ENCODE measurements around the gene USP40.

Gene USP40

DNA sequence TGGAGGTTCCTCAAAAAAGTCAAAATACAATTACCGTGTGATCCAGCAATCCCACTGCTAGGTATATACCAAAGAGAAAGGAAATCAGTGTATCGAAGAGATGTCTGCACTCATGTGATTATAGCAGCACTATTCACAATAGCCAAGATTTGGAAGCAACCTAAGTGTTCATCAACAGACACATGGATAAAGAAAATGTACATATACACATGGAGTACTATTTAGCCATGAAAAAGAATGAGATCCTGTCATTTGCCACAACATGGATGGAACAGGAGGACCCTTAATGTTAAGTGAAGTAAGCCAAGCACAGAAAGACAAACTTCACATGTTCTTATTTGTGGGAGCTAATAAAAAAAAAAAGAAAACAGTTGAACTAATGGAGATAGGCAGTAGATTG, 133.6 kb downstream of the USP40 start:
- DNase-seq (ENCODE audit: low read depth in 2 of 3, low spot score in 2 of 3), result no peak

DNA sequence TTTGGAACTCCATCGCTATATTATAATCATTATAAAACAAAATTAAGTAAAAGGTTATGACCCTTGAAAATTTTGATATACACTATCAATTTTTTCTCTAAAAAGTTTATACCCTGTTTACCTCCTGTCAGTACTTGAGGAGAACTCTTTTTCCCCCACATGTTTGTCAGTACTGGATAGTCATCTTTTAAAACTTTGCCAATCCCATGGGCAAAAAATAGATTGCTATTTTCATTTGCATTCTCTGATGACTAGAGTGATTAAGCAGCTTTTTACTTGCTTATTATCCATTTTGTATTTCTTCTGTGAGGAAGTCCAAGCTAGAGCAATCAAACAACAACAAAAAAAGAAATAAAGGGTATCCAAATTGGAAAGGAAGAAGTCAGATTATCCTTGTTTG, 135.9 kb downstream of the USP40 start:
- DNase-seq (ENCODE audit: low read depth in 2 of 3, low spot score in 2 of 3), result no peak

DNA sequence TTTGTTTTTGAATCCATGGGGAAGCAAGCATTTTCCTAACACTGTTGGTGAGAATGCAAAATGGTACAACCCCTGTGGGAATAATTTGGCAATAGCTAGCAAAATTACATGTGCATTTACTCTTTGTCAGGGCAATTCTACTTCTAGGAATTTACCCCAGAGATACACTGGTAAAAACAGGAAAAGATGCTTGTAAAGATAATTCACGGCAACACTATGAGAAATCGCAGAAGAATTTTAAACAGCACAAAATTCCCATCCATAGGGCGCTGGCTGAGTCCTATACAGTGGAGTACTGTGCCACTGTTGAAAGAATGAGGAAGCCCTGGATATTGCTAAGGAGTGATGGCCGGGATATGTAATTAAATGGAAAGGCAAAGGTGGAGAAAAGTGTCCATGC, 136.5 kb downstream of the USP40 start:
- DNase-seq (ENCODE audit: low read depth in 2 of 3, low spot score in 2 of 3), result no peak

DNA sequence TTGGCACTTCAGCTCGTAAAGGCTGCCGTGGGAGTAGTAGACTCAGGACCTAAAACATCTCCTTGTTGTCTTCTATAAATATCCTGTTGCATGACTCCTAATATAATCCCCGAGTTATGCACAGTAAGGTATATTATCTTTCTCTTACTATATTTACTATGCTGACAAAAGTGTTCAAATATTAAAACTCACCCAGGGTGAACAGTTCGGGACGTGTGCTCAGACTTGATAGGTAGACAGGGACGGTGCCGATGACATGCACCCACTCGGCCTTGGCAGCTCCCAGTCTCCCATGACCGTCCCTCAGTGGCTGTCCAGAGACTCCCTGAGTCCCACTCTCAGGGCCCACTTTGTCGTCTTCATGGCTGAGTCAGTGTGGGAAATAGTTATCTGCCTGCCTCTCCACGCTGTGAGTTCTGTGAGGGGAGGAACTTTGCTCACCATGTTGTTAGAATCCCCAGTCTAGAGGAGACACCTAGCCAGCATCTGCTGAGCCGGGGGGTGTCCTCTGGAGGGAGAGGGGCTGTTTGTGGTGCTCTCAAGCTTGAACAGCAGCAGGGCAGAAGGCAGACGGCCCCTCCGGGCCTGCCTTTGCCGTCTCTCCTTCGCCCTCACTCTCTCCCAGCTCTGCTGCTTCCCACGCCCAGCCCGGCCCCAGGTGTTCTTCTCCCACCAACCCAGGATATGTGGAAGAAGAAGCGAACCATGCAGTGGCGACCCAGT, 137.2 kb downstream of the USP40 start:
- DNase-seq (ENCODE audit: low read depth in 2 of 3, low spot score in 2 of 3), result no peak

DNA sequence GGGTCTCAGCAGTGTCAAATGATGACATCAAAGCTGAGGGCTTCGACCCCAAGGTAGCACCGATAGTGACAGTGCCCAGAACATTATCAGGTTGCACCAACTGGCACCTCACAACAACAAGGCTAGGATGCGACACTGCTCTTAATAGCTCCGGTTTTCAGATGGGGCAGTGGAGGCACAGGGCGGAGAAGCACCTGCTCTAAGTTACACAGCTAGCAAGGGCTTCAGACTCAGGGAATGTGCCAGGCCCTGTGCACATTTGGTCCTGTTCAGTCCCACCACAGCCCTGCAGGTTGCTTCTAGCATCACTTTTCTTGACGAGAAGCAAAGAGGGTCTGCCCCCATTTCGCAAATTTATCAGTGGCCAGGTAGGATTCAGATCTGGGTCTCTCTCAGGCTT, 138.1 kb downstream of the USP40 start:
- DNase-seq (ENCODE audit: low read depth in 2 of 3, low spot score in 2 of 3), result no peak

DNA sequence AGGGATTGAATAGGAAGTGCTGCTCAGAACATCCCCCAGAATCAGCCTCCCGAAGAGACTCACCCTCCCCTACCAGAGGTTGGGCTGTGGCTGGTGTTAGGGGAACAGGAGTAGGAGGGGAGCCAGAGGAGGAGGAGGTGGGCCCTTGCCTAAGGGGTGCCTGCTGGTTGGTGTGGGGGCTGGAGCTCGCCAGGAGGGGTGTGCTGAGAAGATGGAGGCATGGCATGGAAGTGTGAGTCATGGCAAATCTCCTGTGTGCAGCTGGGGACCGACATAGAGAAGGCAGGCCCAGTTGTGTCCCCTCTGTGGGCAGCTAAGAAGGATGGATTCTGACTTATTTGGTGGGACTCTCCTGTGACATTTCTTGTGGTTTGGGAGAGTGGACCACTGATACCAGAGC, 138.6 kb downstream of the USP40 start:
- DNase-seq (ENCODE audit: low read depth in 2 of 3, low spot score in 2 of 3), result no peak

DNA sequence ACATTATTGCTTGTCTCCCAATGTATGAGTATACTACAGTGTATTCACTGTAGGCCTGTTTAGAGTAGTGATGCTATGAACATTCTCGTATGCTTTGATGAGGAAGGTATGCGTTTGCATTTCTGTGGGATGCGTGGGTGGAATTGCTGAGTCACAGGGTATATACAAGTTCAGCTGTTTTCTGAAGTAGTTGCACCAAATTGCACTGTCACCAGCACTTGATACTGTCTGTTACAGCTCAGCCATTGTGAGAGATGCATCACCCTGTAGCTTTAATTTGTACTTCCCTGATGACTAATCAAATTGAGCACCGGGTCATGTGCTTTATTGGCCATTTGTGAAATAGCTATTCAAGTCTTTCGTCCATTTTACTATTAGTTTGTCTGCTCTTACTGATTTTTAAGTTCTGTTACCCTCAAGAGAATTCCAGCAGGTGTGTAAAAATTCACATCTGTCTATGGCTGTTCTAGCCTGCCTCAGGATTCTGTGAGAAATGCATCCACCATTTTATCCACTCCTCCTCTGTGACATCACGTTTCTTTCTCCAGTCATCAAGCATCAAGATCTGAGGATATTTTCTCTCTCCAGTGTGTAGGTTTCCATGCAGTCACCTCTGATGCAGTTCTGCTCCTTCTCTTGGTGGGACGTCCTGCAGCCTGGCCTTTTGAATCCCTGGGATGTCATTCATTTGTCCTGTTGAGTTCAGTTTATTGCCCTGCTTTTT, 139.8 kb downstream of the USP40 start:
- DNase-seq (ENCODE audit: low read depth in 2 of 3, low spot score in 2 of 3), result no peak

All from activated CD8-positive, alpha-beta memory T cell treated with anti-CD3 and anti-CD28 coated beads for 48 hours (primary cell).